Endothelial cell of umbilical vein (primary cell): ENCODE data around the gene NSL1.
"Not testable (repeated sequence)": the region's sequence is repeated elsewhere in the genome, so short reads cannot be mapped to it uniquely, and the experiment has no call there.

Source experiments
- CTCF ChIP-seq, 2 donors: IDR thresholded peaks; 1 replicate in 1 of 2; 2 replicates in 1 of 2; pipeline ENCODE4 v1.5.1; 2011; ENCODE audit warnings: low read length in 2 of 2, mild to moderate bottlenecking in 2 of 2, moderate library complexity in 2 of 2, control low read depth in 1 of 2, inconsistent platforms in 1 of 2, low read depth in 1 of 2; ENCODE audit not compliant: insufficient read depth in 1 of 2; ENCODE audit errors: extremely low read depth in 1 of 2
- EZH2 ChIP-seq: IDR thresholded peaks from 2 replicates; pipeline ENCODE4 v1.6.1; 2012; ENCODE audit warnings: borderline replicate concordance, low read depth, mild to moderate bottlenecking, moderate library complexity, low read length, inconsistent platforms; ENCODE audit not compliant: severe bottlenecking
- FOS ChIP-seq: IDR thresholded peaks from 2 replicates; pipeline ENCODE4 v1.6.1; 2011; ENCODE audit warnings: mild to moderate bottlenecking, low read length, moderate library complexity, borderline replicate concordance; ENCODE audit not compliant: insufficient read depth
- JUN ChIP-seq: IDR thresholded peaks from 2 replicates; pipeline ENCODE4 v1.6.1; 2011; ENCODE audit warnings: borderline replicate concordance, low read depth; ENCODE audit not compliant: insufficient read length, insufficient read depth
- MYC ChIP-seq: IDR thresholded peaks from one replicate; pipeline ENCODE4 v1.6.1; 2011; ENCODE audit warnings: mild to moderate bottlenecking, low read depth, low read length
- POLR2A ChIP-seq: IDR thresholded peaks from 2 replicates; pipeline ENCODE4 v1.6.1; 2012; ENCODE audit warnings: low read depth, mild to moderate bottlenecking, control low read depth, low read length
- POLR2AphosphoS5 ChIP-seq: IDR thresholded peaks from 2 replicates; pipeline ENCODE4 v1.6.1; 2012; ENCODE audit warnings: low read depth, mild to moderate bottlenecking, control low read depth, low read length, moderate library complexity; ENCODE audit not compliant: insufficient read depth

- TF ChIP-seq CTCF (IDR thresholded peaks at IDR 0.05; ENCODE audit: extremely low read depth in 1 of 2, insufficient read depth in 1 of 2, low read depth in 1 of 2, low read length in 2 of 2); POLR2A; EZH2; POLR2AphosphoS5; MYC; FOS; JUN: not testable (repeated sequence)
These were observed 24.8 kb downstream of the NSL1 start for GRCh38 chr1:212766825-212767224.
